ENCODE results near the gene SSX4.
"Not testable (repeated sequence)": the region's sequence is repeated elsewhere in the genome, so short reads cannot be mapped to it uniquely, and the experiment has no call there.

The SSX4 gene, protein sequence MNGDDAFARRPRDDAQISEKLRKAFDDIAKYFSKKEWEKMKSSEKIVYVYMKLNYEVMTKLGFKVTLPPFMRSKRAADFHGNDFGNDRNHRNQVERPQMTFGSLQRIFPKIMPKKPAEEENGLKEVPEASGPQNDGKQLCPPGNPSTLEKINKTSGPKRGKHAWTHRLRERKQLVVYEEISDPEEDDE

DNA sequence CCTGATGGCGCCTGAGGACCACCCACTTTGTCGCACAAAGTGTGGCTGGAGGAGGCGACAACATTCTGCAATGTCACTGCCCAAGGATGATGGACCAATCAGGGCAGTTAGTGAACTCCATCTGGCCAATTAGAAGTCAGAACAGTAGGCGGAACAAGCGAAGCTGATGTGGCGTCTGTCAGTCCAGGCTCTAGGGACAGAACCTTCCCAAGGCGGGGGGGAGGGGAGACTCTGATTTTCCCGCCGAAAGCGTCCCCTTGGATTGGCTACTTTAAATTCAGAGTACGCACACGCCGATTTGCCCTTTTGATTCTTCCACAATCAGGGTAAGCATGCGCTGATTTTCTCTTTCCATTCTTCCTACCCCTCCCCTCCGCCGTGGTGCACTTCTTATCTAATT lies at the start of gene SSX4:
Gene SSX4 (plus strand): TSS at position 301 of the 400 bp plus-strand sequence. CDS start 515 bp downstream, outside the sequence.
- DNase-seq: not testable (repeated sequence)

DNA sequence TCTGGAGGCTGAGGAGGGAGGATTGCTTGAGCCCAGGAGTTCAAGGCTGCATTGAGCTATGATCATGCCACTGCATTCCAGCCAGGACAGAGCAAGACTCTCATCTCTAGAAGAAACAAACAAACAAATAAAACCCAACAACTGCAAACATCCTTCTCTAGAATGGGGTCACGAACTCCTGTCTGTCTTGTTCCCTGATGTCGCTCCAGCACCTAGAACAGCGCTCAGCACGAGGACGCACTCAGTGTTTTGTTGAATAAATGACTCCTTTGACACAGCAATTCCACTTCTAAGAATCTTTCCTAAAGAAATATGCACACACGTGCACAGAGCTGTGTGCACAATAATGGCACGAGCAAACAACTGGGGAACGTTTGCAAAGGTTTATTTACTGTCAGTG lies 37.3 kb upstream of the SSX4 start:
- DNase-seq: not testable (repeated sequence)

DNA sequence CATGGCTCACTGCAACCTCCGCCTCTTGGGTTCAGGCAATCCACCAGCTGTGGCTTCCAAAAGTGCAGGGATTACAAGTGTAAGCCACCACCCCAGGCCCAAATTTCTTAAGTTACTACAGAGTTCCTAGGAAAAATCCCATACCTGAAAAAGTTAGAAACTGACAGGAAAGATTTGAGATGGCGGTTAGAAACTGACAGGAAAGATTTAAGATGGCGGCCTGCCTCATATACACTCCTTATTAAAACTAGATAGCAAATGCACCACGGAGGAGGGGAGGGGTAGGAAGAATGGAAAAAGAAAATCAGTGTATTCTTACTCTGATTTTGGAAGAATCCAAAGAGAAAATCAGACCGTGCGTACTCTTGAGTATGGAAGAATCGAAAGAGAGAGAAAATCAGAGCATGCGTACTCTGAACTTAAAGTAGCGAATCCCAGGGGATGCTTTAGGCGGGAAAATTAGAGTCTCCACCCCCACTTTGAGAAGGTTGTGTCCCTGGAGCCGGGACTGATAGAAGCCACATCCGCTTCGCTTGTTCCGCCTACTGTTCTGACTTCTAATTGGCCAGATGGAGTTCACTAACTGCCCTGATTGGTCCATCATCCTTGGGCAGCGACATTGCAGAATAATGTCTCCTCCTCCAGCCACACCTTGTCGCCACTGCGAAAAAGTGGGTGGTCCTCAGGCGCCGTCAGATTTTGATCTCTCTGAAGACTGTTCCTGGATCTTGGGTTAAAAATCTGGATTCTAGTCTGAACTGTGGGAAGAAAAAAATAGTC lies 26.8 kb upstream of the SSX4 start, which contains the start of gene SSX3:
Gene SSX3 (minus strand): TSS at position 389 of the 780 bp plus-strand sequence. CDS start 1,454 bp downstream, outside the sequence.
- not testable (repeated sequence) for DNase-seq

DNA sequence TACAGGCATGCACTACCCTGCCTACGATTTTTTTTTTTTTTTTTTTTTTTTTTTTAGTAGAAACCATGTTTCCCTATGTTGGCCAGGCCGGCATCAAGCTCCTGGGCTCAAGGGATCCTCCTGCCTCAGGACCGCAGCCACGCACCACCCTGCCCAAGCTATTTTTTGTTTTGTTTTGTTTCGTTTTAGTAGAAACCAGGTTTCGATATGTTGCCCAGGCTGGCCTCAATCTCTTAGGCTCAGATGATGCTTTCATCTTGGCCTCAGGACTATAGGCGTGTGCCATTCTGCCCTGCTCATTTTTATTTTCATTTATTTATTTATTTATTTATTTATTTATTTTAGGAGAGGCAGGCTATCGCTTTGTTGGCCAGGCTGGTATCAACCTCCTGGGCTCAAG lies 25.7 kb upstream of the SSX4 start:
- DNase-seq: no peak

DNA sequence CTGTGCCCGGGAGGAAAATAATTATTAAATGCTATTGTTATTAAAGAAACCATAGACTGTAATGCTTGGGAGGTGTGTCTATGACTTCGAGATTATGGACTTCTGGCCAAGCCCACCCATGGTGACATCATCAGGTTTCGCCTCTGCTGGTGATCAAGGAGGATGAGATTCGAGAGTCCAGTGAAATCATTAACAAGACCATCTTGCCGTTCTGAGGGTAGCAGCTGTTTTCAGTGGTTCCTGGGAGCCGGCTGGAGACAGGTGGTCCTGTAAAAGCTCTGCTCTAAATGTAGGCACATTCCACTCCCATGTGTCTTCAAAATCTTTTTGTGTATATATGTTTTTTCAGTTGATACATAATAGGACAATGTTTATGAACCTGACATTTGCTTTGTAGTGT lies 24.1 kb upstream of the SSX4 start:
- not testable (repeated sequence) for DNase-seq

DNA sequence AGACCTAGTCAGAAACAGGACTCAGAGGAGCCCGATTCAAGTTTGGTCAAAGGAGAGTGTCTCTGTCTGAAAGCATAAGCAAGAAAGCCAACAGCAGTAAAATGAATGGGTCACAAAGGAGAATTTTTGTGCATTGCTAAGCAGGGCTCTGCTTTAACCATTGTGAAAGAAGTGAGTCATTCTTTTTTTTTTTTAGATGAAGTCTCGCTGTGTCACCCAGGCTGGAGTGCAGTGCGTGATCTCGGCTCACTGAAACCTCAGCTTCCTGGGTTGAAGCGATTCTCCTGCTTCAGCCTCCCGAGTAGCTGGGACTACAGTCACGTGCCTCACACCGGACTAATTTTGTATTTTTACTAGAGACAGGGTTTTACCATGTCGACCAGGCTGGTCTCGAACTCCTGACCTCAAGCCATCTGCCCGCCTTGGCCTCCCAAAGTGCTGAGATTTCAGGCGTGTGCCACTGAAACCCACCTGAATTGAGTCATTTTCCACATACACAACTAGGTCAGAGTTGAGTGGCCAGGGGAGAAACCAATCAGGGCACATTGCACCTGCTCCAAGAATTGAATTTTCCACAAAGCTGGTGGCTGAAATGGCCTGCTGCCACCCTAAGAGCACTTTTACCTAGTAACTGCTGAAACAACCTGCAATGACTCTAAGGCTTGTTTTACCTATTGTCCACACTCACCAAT lies 15.5 kb upstream of the SSX4 start:
- DNase-seq: not testable (repeated sequence)

DNA sequence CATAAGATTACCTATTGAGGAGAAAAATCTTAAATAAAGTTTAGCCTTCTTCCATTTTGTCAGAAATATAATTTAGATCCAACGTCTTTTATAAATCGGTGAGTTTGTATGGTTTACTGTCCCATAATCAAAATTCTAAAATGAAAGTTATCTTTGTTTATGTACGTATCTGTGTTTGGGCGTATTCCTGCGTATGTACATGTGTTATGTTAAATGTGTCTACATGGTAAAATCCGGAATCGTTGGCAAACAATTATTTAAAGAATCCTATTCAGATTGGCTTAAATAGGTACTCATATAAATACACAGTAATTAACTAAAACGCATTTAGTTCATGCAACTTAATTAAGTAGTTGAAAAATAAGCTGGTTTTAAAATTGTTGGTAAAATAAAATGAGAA lies 12.9 kb upstream of the SSX4 start:
- DNase-seq: not testable (repeated sequence)

DNA sequence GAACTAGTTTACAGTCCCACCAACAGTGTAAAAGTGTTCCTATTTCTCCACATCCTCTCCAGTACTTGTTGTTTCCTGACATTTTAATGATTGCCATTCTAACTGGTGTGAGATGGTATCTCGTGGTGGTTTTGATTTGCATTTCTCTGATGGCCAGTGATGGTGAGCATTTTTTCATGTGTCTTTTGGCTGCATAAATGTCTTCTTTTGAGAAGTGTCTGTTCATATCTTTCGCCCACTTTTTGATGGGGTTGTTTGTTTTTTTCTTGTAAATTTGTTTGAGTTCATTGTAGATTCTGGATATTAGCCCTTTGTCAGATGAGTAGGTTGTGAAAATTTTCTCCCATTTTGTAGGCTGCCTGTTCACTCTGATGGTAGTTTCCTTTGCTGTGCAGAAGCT lies 13.6 kb downstream of the SSX4 start:
- DNase-seq: not testable (repeated sequence)

DNA sequence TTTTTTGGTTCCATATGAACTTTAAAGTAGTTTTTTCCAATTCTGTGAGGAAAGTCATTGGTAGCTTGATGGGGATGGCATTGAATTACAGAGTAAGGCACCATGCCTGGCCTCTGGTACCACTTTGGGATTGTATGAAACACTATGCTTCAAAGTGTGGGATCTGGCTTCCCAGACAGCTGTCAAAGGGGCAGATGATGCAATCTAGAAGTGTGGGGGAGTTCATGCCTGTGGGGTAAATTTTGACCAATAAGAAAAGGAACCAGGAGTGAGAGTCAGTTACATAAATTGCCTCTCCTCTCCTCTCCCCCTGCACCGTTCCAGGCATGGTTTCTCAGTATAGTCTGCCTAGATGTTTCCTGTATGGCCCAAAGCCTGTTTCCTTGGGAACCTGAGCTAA lies 14.5 kb downstream of the SSX4 start:
- DNase-seq: not testable (repeated sequence)

DNA sequence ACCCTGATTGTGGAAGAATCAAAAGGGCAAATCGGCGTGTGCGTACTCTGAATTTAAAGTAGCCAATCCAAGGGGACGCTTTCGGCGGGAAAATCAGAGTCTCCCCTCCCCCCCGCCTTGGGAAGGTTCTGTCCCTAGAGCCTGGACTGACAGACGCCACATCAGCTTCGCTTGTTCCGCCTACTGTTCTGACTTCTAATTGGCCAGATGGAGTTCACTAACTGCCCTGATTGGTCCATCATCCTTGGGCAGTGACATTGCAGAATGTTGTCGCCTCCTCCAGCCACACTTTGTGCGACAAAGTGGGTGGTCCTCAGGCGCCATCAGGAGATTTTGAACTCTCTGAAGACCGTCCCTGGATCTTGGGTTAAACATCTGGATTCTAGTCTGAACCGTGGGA lies 28.5 kb downstream of the SSX4 start, which contains the start of gene SSX4B:
Gene SSX4B (minus strand): TSS at position 101 of the 400 bp plus-strand sequence. CDS start 588 bp downstream, outside the sequence.
- not testable (repeated sequence) for DNase-seq

DNA sequence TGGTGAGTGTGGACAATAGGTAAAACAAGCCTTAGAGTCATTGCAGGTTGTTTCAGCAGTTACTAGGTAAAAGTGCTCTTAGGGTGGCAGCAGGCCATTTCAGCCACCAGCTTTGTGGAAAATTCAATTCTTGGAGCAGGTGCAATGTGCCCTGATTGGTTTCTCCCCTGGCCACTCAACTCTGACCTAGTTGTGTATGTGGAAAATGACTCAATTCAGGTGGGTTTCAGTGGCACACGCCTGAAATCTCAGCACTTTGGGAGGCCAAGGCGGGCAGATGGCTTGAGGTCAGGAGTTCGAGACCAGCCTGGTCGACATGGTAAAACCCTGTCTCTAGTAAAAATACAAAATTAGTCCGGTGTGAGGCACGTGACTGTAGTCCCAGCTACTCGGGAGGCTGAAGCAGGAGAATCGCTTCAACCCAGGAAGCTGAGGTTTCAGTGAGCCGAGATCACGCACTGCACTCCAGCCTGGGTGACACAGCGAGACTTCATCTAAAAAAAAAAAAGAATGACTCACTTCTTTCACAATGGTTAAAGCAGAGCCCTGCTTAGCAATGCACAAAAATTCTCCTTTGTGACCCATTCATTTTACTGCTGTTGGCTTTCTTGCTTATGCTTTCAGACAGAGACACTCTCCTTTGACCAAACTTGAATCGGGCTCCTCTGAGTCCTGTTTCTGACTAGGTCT lies 43.8 kb downstream of the SSX4 start:
- DNase-seq: not testable (repeated sequence)

DNA sequence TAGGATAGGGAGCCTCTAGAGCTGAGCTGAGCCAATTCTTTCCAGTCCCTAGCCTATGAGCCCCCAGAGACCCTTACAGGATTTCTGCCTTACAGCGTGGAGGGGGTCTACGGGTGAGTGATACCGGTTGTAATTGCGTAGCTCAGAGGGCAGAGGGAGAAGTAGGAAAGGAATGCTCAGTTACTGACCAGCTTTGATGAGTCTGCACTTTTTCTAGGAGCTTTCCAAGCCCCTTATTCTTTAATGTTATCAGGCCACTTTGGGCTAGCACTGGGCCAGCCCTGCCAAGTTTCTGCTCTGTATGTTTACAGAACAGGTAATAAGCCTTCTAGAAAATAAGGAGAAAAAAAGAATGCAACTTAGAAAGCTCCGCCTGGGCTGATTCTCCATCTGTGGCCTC lies 46.3 kb downstream of the SSX4 start:
- not testable (repeated sequence) for DNase-seq

DNA sequence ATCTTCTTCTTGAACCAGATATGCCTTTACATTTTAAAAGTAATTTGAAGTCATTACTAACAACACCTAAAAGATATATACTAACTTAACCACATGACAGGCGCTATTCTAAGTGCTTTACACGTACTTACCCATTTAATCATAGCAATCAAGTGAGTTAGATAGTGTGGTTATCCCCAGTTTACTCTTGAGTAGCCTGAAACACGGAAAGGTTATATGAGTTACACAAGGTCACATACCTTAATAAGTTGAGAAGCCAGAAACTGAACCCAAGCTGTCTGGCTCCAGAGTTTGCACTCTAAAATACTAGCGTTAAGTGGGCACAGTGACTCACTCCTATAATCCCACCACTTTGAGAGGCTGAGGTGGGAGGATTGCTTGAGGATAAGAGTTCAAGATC lies 46.8 kb downstream of the SSX4 start:
- DNase-seq: not testable (repeated sequence)

DNA sequence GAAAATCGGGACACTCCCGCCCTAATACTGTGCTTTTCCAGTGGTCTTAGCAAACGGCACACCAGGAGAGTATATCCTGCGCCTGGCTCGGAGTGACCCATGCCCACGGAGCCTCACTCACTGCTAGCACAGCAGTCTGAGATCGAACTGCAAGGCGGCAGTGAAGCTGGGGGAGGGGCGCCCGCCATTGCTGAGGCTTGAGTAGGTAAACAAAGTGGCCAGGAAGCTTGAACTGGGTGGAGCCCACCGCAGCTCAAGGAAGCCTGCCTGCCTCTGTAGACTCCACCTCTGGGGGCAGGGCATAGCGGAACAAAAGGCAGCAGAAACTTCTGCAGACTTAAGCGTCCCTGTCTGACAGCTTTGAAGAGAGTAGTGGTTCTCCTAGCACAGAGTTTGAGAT lies 50.4 kb downstream of the SSX4 start:
- DNase-seq: not testable (repeated sequence)
